GM19324 (cell line): ENCODE measurements around the gene AFAP1L1.

Experiments used
- ATAC-seq: cut with Tn5 transposase; IDR thresholded peaks from one replicate; pipeline ENCODE4 v1.9.1; 2021; ENCODE audit warnings: mild to moderate bottlenecking, moderate library complexity; ENCODE audit not compliant: unreplicated experiment, low FRiP score

The AFAP1L1 gene

GRCh38 chr5:149283626-149284480, 12.2 kb downstream of the AFAP1L1 start:
- ATAC-seq: no peak

- no peak for ATAC-seq
Measured at GRCh38 chr5:149284501-149284900, 12.8 kb downstream of the AFAP1L1 start.

GRCh38 chr5:149285153-149285552, 13.5 kb downstream of the AFAP1L1 start:
- no peak for ATAC-seq

- no peak for ATAC-seq
Measured at GRCh38 chr5:149288436-149288835, 16.8 kb downstream of the AFAP1L1 start.

GRCh38 chr5:149289301-149289700, 17.6 kb downstream of the AFAP1L1 start:
- ATAC-seq: no peak

- no peak for ATAC-seq
Measured at GRCh38 chr5:149294872-149295829, 23.5 kb downstream of the AFAP1L1 start.

GRCh38 chr5:149297340-149298025, 25.8 kb downstream of the AFAP1L1 start:
- ATAC-seq: no peak

GRCh38 chr5:149298163-149298562, 26.5 kb downstream of the AFAP1L1 start:
- no peak for ATAC-seq

- ATAC-seq: no peak
Measured at GRCh38 chr5:149298842-149299404, 27.3 kb downstream of the AFAP1L1 start.

GRCh38 chr5:149299451-149300054, 27.9 kb downstream of the AFAP1L1 start:
- no peak for ATAC-seq

- no peak for ATAC-seq
Measured at GRCh38 chr5:149300441-149300840, 28.8 kb downstream of the AFAP1L1 start.

- ATAC-seq: no peak
Measured at GRCh38 chr5:149301049-149301743, 29.5 kb downstream of the AFAP1L1 start.

GRCh38 chr5:149301744-149302380, 30.2 kb downstream of the AFAP1L1 start:
- no peak for ATAC-seq

- no peak for ATAC-seq
Measured at GRCh38 chr5:149302641-149303040, 31.0 kb downstream of the AFAP1L1 start.

GRCh38 chr5:149303210-149303609, 31.6 kb downstream of the AFAP1L1 start:
- no peak for ATAC-seq

- ATAC-seq: no peak
Measured at GRCh38 chr5:149304195-149305078, 32.8 kb downstream of the AFAP1L1 start.

GRCh38 chr5:149309354-149309753, 37.7 kb downstream of the AFAP1L1 start:
- no peak for ATAC-seq

GRCh38 chr5:149310488-149310887, 38.8 kb downstream of the AFAP1L1 start:
- ATAC-seq: no peak
